NCI-H146 treated with DMSO at 0.1 percent for 48 hours (cell line): Measurements from ENCODE around the gene WLS.

Source experiments
- DNase-seq: peaks from one replicate; lab custom pipeline; 2025; ENCODE audit not compliant: unreplicated experiment; lab: John Stamatoyannopoulos, UW

Gene WLS

DNA sequence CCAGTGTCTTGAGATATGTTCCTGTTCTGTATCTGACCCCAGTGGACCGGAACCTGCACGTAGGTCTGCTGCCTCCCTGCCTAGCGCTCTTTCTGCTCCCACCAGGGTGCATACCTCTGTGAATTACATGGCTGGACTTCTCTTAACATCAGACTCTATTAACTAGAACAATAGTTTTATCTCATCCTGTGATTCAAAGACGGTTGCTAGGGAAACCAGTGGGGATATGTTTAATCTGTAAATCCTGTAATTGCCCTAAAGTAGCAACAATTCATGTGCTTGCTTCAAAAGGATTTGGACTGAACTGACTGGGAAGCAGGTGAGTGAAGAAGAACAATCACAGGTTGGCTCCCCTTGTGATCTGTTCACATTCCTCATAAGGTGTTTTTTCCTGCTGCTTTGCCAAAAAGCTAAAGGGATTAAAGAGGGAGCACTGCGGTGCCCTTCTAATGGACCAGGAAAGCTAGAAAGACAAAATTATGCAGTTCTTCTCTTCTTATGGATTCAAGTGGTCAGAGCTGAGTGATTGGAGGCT is 129.2 kb downstream of the WLS start:
- DNase-seq = peak; percentile 99

DNA sequence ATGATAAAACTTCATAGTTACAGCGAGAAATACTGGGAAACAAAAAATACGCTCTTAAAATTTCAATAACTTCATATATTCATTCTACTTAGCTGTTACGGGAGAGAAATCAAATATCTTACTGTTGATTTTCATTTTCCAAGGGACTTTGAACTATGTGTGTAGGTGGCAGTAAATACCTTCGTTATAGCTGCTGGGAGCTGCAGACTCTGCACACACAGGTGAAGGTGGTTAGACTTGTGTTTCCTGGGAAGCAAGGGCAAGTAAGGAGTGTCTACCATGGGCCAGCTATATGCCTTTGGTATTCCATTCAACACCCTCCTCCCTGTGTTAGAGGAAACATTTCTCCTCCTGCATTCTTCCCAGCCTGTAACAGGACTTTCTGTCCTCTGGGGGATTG is 130.5 kb downstream of the WLS start:
- no peak for DNase-seq

DNA sequence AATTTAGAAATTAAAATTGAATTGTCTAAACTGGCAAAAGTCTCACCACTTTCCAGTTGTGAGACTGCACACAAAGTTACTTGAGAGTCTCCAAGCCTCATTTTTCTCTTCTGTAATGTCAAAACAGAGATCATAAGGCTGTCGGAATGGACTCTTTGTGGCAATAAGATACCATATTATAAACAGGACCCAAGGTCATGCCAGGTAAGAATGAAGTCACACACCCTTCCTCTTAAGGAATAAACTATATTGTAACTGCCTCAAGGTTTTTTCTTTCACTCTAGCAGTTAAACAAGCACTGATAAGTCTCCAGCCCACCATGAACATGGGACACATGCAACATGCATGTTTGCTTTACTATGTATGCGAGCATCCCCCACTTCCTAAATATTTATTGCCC is 131.8 kb downstream of the WLS start:
- DNase-seq = no peak

DNA sequence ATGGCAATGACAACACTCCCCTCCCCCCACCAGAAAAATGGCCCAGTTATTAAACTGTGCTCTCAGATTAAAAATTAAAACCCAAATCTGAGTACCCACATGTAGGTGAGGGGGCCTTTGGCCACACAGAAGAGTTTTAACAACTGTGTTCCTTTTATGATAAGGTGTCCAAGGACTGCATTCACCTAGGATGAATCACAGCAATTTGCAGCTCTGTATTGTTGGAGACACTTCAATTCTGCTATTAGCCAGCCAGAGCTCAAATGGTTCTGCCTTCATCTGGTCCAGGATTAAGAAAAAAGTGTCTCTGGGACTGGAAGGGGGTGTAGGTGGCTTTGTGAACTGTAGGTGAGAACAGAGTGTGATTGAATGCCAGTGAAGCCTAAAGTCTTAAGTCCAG is 138.6 kb downstream of the WLS start:
- no peak for DNase-seq

DNA sequence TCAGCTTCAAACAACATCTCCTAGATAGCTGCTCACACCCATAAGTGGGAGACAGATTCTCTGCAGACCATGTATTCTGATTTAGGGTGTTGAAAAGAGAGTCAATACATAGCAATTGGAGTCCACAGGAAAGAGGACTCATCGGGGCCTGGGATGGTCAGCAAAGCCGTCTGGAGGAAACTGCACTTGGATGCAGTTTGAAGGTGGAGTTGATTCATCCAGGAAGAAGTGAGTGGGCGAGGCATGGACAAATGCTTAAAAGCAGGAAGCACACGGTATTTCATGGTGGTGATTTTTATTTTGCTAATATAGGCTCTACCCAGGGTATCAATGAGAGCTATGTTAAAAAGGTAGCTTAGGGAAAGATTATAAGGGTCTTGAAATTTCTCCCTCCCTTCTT is 145.1 kb downstream of the WLS start:
- DNase-seq = no peak

DNA sequence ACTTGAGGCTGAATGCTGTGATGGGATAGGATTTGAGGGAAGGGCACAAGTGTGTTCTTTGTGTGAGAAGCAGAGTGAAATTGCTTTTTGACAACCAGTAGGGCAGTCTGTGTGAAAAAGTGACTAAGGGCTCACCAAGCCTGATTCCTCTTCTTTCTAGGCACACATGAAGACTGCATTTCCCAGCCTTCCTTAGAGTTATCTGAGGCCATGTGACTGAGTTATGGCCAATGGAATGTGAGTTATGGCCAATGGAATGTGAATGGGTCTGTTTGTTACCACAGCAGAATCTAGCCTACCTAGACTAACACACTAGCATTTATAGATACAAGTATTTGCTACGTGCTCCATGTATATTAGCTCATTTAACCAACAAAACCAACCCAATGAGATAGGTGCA is 146.6 kb downstream of the WLS start:
- DNase-seq = no peak

DNA sequence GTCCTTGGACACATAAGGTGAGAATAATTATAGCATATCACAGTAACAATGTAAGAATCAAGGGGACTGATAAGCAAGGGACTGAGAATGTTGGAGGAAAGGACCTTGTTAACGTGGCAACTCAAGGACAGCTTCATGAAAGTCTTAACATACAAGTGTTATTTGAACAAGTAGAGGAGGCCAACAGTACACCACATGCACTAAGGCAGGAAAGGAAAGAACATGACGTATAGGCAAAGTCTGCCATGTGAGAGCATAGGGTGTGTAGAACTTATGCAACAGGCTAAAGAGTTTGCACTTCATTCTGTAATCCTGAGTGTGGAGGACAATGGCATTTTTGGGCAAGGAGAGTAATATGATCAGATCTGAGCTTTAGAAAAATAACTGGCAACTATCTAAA is 148.6 kb downstream of the WLS start:
- no peak for DNase-seq

DNA sequence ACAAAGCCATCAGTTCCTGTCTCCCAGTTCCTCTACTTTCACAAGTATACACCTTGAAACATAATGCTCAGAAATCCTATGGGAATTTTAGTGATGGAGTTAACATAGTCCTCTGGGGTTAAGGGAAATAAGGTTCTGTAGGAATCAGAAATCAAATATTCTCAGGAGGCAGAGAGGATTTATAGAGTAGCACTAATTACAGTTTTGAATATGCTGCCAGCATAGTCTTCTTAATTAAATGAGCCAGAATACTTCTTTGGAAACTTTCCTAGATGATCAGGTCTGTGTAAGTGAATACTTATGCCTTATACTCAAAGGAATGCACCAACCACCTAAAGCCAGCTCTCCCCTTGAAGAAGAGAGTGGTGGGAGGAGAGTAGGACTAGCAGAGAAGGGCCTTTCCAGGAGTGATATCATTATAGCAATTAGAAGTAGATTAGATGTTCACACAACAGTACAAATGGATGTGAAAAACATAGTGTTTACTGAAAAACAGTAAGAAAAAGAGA is 150.5 kb downstream of the WLS start:
- DNase-seq = no peak

DNA sequence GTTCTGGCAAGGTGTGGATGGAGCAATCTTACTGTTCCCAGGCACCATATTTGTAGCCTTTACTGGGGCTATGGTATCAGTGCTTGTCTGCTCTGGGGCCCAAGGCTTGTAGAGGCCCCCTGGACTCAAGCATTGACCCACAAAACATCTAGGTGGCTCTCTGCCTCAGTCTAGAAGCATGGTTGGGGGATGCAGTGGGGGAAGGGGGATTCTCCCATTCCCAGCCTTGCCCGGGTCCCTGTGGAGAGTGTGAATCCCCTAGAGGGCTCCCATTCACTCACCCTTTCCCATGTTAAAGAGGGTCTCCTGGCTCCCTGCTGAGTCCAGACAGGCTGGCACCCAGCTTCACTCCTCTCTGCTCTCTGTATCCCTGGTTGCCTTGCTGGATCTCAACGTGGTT is 153.7 kb downstream of the WLS start:
- no peak for DNase-seq
